Epidermal melanocyte (primary cell): ENCODE measurements around the gene SH3GL2.

ENCODE experiments used
- DNase-seq: peaks from one replicate; pipeline ENCODE4 v3.0.0; 2011; ENCODE audit warnings: low spot score; ENCODE audit not compliant: insufficient read length

The SH3GL2 gene

DNA sequence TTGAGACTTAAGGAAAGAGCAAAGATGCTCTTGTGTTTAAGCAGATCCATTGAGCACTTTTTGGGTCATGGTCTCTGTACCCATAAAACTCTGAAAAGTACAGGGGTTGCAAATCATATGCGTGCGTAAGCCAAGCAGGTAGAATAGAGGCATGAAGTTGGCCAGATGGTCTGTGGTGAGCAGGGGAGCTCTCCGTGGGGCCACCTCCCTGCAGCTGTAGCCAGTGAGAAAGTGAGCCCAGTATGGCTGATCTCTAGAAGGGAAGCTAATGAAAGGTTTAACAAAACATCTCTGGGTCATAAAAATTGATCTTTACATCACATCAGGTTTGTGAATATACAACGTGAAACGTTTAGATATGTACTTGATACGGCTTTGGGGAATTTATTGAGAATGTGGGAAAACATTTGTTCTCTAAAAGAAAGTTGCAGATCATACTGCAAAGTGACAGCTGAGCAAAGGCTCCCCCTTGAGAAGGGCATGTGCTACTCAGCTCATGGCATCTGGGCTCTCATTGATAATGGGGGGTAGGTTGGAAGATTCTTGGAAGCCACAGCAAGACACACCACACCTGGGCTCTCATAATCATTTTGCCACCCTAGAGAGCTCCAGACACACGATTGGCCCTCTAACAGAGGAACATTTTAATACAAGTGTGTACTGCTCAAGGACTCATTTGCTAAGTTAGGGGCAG is 30.6 kb downstream of the SH3GL2 start:
- DNase-seq: no peak

DNA sequence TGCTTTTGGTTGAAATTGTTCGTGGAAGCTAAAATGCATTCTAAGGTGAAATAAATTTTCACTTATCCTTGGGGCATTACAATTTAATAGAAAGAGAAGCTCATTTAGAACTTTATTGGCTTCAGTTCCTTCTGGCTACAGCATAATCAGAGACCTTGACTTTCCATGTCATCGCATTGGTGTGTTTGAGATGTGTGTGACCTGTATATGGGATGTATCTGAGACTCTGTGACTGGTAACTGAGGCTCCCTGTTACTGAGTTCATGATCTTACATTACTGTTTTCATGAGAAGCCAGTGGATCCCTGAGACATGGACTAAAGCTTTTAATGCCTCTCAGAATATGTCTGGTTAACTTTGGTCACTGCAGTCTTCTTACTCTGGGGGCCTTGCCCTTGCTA is 32.5 kb downstream of the SH3GL2 start:
- DNase-seq: no peak

DNA sequence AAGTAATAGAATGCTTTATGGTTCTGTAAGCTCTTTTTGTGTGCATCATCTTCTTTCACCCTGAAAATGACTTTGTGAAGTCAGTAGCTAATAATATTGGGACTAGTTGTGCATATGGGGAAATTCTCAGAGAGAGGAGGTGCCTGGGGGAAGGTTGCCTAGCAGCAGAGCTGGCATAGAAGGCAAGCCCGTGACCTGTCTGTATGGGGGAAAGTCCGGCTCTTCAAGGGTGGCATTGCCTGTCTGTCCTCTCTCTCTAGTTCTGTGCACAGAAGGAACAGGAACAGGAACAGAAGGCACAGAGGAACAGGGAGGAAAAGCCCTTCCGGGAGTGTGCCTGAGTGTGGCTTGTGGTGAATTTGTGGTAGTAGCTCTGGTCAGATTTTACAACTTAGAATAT is 33.1 kb downstream of the SH3GL2 start:
- DNase-seq: no peak

DNA sequence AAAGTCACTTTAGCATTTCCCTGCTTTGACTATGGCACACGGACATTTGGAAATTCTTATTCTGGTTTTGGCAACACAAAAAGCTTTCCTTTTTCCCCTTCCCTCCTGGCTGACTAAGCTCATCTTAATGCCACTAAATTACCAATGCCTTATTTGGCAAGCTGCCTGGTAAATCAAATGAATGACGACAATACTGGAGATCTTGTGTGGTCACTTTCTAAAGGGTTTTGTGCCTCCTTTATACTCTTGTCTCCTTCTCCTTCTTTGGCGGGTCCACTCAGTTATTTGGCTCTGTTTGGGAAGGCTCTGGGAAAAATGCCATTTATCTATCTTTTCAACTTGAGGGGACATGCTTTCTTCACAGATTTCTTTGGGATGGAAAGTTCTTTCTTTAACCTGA is 34.9 kb downstream of the SH3GL2 start:
- DNase-seq: no peak

DNA sequence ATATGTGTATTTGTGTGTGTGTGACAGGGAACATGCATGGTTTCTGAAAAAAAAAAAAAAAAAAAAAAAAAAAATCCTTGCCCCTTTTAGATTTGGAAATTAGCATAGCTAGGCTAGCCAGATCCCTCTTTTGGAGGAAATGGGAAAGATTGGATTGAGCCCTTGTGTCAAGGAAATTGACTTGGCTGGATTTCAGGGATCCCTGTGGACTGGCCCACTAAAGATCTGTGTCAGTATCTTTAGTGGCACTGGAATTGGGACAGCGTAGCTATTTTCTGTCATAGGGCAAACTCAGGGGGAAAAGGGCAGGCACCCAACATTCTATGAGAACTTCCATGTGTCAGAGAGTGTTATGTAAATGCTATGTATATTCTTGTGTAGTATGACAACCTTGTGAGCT is 35.4 kb downstream of the SH3GL2 start:
- DNase-seq: no peak

DNA sequence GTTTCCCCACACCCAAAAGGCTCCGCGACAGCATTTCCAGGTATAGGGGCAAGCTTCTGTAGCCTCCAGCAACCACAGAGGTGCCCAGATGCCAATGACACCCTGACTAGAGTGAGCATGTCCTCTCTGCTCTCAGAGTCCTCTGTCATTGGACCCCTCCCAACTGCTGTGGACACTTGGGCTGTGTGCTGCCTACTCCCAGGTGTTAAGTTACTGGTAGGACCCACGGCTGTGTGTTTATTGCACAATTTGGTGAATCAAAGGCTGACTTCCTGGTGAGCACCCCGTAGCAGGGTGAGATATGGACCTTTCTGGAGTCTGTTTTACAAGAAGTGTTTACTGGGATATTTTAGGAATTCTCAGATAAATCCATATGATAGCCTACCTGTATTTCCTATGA is 36.0 kb downstream of the SH3GL2 start:
- no peak for DNase-seq

DNA sequence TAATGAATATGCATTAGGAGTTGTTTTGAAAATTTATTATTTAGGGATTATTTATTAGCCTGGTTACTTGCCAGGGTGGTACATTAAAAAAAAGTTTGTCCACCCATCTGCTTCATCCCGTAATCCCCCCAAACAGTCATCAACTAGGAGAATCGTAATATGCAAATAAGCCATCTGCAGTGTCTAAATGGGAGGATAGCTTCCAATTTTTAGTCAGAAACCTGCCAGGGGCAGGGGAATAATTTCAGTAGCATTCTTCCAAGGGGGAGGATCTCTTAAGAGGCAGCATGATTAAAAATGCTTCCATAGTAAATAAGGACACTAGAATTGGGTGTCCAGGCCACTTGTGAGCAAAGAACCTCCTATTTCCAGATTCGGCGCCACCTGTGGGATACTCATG is 43.3 kb downstream of the SH3GL2 start:
- DNase-seq: no peak

DNA sequence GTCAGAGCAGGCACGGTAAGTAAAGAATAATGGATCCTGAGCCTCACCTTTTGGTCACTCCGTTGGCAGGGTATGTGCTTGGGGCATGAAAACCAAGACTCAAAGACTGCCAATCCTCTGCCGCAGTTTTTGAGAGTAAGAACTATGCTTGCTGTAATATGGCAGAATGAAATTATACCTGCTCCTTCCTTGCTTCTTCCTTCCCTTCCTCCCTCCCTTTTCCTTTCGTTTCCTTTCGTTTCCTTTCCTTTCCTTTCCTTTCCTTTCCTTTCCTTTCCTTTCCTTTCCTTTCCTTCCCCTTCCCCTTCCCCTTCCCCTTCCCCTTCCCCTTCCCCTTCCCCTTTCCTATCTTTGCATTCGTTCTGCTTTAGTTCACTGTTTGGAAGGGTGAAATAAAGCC is 43.9 kb downstream of the SH3GL2 start:
- DNase-seq: no peak

DNA sequence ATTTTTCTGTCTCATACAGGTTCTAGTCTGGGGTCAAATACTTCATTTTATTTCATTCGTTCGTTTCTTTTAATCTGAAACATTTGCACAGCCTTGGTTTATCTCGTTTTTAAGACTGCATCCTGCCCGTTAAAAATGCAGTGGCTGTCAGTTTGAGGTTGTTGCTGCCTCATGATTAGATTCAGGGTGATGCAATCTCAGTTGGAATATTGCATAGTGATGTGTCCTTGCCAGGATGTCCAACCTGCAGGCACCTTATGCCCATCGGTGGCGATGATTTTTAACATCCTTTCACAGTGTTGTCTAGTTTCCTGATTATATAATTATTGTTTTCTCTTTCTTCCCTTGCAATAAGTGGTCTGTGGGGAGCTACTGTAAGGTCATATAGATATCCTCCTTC is 45.1 kb downstream of the SH3GL2 start:
- no peak for DNase-seq

DNA sequence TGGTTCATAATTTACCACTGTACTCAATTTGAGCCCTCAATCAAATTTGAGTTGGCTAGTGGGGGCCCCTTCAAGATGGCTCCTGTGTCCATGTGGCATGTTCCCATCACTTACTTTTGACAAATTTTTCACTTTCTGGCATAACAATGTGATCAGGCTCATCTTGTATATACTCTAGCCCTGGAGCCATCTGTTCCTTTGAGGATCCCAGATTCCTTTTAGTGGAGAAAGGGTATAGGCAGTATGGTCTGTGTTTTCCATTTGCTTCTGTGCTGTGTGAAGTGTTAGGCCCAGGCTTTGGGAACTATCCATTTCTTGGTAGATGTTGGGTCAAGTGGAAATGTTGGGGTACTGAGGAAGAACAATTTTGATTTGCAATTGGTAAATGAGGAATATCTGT is 45.7 kb downstream of the SH3GL2 start:
- no peak for DNase-seq

DNA sequence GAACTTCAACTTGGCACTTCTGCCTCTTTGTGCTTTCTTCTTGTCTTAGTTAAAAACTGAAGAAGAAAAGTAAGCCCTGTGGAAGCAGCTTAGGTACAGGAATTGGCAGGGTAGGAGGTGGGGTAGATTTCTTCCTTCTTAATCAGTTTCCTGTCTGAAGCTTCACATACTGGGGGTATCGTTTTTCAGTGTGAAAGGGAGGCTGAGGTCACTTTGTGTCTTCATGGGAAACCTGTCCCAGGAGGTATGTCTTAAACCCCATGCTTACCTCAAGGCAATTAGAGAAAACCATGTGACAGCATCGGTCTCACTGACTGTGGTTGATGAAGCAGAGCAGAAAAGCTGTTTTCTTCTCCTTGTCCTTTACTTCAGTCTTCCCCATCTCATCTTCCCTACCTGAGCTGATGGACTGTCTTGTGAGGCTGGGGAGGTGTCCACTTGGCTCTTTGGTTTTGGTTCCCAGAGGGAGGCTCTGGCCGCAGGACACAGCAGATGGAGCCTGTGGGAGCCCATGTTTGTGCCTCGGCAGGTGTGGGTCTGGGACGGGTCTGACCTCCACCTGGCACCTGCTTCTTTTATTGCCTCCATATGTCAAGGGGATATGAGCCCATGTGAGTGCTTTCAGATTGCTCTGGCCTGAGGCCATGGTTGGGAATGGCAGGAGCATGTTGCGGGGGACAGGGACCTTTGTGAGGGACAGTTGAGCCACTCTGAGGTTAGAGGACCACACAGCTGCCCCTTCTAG is 47.0 kb downstream of the SH3GL2 start:
- no peak for DNase-seq

DNA sequence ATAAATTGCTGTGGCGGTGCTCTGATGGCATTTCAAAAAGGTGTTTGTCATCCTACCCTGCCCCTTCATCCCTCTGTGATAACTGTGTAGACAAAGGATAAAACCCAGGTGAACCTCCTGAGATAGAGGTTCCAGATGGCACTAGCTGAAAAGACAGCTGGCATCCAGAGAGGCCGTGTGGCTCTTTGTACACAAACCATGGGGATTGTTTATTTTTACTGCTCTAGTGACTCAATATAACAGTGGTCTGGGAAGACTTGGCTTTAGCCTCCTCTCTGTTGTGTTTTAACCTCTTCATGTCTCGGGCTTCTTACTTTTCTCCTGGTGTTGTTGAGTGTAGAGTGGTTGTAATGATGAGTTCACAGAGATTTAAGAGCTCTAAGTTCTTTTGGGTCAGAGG is 48.8 kb downstream of the SH3GL2 start:
- DNase-seq: no peak

DNA sequence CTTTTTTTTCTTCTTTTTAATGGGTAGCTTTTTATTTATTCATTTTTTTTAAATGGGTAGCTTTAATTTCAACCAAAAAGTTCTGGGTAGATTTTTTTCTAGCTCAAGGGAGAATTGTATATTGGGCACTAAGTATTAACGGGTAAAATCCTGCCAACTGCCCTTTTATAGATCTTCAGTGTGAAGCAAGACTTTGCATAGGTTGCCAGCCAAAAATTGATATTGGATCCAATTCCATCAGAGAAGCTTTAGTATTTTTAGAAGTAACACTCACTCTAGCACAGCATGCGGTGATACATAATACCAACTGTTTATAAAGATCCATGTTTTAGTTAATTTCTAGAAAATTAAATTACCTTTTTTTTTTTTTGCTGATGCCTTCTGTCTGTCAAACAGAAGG is 49.8 kb downstream of the SH3GL2 start:
- DNase-seq: no peak

DNA sequence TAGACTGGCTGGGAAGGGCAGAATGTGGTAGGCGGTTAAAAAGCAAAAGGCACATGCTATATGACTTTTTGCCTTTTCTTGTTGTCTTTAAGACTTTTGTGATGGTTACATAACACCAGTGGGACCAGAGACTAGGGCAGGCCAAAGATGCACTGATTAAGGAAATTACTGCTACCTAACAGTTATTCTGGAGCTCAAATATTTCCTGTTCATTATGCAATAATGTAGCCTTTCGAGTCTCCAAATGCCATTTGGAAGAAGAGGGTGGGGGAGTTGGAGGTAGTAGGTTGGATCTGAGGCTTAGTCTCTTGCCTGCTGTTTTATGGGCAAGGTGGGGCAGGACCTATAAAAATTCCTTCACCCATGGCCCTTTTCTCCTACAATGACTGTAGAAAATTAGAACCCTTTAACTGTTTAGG is 51.7 kb downstream of the SH3GL2 start:
- DNase-seq: no peak

DNA sequence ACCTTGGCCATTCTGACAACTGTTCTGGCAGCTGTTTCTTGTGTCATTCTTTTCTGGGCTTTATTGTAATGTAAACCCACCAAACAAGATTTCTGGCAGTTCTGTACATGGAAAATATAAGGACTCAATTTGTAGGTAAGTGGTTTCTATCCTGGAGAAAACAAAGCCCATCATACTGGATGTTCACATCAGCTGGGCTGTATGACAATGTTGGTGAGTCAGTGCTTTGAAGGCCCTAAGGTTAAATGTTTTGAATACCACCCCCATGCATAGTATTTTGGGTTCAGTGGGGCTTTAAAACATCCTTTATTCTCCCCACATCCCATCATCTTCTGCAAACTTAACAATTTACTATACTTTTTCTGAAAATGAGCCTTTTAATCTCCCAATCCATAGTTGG is 52.5 kb downstream of the SH3GL2 start:
- DNase-seq: no peak

DNA sequence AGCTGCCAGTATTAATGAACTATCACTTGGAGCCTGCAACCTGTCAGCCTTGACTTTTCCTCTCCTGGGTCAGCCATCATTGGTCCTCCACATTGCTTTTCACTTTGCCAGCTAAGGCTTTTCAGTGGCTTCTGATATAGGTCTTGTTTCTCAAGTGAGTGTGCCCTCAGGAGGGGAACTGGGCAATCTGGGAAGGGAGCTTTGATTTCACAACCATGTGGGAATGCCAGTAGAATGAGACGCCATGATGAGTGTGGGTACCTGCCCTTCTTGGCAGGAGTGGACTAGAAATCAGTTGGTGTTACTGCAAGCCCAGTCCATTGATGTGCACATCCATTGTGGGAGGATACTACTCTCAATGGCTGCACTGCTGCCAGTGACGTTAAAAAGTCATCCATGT is 54.1 kb downstream of the SH3GL2 start:
- DNase-seq: no peak

DNA sequence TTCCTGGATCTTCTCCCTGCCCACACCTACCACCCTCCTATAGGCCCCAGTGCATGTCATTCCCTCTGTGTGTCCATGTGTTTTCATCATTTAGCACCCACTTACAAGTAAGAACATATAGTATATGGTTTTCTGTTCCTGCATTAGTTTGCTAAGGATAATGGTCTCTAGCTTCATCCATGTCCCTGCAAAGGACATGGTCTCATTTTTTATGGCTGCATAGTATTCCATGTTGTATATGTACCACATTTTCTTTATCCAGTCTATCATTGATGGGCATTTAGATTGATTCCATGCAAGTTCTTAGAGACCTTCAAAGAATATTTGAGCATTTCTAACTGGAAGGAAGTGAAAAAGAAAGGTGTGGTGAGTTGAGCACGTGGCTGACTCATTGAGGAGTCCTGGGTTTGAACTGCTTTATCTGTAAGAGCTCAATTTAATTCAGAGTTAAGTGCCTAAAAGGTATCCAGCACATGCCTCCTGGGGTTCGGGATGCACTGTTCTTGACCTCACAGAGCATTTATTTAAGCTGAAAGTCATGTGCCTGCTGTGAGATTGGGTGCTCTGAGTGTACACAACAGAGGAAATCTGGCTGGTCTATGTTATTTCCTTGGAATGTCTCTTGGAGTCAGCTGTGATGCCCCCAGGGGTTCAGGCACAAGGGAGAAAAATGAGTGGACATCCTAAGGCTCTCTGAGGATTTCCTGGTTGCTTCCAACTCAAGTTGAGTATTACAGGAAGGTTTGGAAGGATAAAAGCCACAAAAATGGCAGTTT is 56.4 kb downstream of the SH3GL2 start:
- DNase-seq: no peak

DNA sequence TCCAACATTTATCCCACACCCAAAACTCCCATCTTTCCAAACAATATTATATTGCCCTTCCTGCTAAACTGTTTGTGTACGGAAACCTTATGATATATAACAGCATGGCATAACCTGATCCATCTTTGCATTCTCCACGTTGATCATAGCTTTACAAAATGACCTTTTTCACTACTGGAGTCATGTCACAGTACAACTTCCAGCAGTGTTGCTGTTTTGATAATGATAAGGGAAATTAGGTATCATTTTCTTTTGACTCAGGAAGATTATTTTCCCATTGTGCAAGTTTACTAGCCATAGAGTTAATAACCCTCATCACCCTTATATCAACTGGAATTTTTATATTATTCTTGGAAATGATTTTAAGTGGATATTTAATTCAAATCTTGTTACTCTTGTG is 57.5 kb downstream of the SH3GL2 start:
- DNase-seq: no peak

DNA sequence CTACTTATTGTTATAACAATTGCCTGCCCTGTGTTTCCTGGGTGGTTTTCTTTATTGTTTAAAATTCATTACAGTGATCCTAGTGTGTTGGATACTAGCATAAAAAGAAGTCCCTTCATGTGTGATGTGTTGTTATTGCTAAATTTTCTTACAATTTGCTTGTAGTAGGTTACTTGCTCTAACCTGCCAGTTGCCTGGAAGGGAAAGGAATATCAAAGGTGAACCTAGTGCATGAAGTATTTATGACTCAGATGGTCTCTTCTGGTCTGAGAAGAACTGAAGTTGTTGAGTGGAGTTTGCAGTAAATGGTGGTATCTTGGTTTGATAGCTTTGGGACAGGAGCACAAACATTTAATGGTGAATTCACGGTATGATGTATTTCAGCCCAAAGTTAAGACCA is 58.0 kb downstream of the SH3GL2 start:
- DNase-seq: no peak

DNA sequence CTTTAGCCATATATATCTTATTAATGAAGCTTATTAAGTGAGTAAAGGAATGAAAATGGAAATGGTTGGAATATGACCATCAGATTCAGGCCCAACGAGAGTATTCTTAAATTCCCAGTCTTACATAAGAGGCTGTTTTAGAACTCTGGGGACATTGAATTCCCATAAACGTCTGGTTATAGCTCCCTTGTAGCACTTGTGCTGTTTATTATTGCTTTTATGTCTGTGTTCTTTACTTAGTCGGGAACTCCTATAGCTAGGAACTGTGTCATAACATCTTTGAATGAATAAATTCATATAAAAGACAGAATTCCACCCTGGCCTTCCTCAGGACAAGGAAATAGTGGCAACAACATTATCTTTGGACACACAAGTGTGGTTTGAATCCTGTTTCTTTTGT is 58.4 kb downstream of the SH3GL2 start:
- no peak for DNase-seq

DNA sequence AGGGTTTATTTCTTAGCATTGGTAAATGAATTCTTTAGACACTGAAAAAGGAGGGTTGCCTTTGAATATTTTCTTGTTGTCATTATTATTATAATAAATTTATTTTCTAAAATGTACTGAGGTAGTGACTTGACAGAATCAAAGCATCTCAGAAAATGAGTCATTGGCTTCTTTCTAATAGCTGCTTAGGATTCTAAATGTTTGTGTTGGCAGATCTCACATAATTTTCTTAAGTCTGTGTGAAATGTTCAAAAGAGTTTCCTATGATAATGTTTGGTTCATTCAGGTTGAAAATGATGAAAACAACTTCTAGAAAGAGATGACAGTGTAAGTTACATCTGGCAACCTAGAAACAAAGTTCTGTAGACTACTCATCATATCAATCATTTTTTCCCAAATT is 69.7 kb downstream of the SH3GL2 start:
- DNase-seq: no peak

DNA sequence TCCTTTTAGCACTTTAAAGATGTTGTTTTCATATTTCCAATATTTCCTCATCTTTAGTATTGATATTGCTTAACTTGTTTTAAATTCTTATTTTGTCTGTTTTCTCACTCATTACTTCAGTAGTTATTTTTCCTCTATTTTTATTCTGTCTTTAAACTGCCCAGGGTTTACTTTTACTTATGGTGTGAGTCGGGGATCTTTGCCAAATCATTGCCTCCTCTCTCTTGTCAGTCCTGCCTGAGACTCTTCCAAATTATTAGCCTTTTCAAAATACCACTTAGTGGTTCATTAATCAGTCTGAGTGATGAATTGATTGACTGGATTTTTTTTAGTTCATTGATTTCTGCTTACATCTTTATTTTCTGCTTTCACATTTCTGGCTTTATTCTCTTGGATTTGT is 72.9 kb downstream of the SH3GL2 start:
- no peak for DNase-seq
